GM12865 (cell line): ENCODE results near the gene IL13.
"Not testable (repeated sequence)": the region's sequence is repeated elsewhere in the genome, so short reads cannot be mapped to it uniquely, and the experiment has no call there.

Experiments
- DNase-seq: peaks from one replicate; pipeline ENCODE4 v3.0.0; 2010; ENCODE audit warnings: low read depth
- H3K4me3 ChIP-seq: 2 replicates; pipeline ENCODE4 v1.5.1; 2011; ENCODE audit warnings: mild to moderate bottlenecking, low read depth, low read length, control low read depth
- TF ChIP-seq, protein P1 (sequence below): IDR thresholded peaks from 2 replicates; pipeline ENCODE4 v1.5.1; 2011; ENCODE audit warnings: low read length, control low read depth, low read depth, inconsistent platforms; ENCODE audit not compliant: insufficient read depth; ENCODE audit errors: missing control alignments

The IL13 gene

DNA sequence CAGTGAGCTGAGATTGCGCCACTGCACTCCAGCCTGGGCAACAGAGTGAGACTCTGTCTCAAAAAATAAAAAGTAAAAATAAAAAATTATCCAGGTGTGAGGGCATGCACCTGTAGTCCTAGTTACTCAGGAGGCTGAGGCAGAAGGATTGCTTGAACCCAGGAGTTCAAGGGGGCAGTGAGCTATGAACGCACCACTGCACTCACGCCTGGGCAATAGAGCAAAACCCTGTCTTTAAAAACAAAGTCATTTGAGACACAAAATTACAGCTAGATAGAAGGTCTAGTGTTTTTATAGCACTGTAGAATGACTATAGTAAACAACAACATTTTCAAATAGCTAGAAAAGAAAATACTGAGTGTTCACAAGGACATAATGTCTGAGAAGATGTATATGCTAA, 32.2 kb downstream of the IL13 start:
- no peak for DNase-seq
- TF ChIP-seq, protein P1, sequence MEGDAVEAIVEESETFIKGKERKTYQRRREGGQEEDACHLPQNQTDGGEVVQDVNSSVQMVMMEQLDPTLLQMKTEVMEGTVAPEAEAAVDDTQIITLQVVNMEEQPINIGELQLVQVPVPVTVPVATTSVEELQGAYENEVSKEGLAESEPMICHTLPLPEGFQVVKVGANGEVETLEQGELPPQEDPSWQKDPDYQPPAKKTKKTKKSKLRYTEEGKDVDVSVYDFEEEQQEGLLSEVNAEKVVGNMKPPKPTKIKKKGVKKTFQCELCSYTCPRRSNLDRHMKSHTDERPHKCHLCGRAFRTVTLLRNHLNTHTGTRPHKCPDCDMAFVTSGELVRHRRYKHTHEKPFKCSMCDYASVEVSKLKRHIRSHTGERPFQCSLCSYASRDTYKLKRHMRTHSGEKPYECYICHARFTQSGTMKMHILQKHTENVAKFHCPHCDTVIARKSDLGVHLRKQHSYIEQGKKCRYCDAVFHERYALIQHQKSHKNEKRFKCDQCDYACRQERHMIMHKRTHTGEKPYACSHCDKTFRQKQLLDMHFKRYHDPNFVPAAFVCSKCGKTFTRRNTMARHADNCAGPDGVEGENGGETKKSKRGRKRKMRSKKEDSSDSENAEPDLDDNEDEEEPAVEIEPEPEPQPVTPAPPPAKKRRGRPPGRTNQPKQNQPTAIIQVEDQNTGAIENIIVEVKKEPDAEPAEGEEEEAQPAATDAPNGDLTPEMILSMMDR: no peak

DNA sequence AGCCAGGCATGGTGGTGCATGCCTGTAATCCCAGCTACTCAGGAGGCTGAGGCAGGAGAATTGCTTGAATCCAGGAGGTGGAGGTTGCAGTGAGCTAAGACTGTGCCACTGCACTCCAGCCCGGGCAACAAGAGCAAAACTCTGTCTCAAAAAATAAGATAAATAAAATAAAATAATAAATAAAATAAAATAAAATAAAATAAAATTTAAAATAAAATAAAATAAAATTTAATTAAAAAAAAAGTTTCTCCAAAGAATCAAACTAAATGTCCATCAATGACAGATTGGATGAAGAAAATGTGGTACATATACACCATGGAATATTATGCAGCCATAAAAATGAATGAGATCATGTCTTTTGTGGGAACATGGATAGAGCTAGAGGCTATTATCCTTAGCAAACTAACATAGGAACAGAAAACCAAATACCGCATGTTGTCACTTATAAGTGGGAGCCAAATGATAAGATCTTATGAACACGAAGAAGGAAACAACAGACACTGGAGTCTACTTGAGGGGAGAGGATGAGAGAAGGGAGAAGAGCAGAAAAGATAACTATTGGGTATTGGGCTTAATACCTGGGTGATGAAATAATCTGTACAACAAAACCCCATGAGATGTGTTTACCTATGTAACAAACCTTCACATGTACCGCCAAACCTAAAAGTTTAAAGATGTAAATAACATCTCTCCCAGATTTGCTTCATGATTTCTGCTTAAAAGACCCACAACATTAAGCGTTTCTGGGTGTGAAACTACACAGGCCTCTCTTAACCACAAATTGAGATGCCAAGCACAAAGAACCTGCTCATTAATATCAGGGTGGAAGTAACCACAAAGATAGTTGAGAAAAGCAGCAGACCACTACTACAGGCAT, 34.0 kb downstream of the IL13 start:
- not testable (repeated sequence) for DNase-seq, H3K4me3 ChIP-seq

More for the DNA sequence above, 32.2 kb downstream of the IL13 start:
- no peak overlapping the region for H3K4me3 ChIP-seq

DNA sequence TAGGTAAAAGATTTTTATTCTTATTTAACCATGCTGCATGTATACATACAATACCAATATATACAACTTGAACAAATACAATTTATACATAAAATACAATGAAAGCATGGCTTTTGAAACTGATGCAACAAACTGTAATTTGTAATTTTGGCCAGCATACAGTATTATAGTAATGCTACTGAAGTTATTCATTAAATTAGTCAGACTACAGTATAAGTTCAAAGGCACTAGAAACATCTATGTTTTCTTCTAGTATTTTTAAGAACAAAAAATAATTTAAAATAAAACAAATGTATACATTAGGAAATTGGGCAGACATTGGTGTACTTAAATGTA, 34.6 kb downstream of the IL13 start:
- TF ChIP-seq, protein P1: no peak
- no peak overlapping the region for H3K4me3 ChIP-seq
- no peak for DNase-seq

DNA sequence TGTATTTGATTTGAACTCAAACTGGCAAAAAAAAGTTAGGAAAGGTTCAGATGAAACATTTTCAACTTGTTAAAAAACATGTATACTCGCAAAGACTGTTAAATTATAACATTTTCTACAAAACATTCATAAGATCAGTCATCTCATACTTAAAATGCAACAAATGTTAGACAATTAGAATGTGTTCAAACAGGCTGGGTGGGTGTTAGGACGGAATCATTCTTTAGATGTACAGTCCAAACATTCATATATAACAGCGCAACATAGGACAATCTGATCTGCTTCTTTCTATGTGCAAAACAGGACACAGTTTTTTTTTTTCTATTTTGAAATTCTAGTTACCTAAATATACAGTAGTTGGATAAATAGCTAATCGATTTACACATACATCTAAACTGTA, 38.0 kb downstream of the IL13 start:
- H3K4me3 ChIP-seq: no peak overlapping the region
- TF ChIP-seq, protein P1: no peak
- no peak for DNase-seq

DNA sequence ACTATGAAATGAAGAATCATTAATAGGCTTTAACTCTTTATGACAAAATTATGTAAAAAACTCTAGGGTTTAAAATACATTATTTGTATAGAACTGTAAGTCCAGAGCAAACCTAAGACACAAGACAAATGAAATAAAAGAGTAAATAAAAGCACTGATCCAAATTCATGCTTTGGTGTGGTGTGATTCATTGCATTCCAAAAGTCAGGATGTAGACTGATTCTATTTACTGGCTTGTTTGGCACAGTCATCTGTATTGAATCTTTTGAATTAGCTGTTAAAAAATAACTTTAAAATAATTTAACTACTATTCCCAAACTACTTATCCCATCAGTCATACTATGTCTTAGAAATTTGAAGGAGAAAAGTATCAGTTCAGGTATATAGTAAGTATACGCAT, 46.9 kb downstream of the IL13 start:
- TF ChIP-seq, protein P1: no peak
- no peak for DNase-seq
- no peak overlapping the region for H3K4me3 ChIP-seq

DNA sequence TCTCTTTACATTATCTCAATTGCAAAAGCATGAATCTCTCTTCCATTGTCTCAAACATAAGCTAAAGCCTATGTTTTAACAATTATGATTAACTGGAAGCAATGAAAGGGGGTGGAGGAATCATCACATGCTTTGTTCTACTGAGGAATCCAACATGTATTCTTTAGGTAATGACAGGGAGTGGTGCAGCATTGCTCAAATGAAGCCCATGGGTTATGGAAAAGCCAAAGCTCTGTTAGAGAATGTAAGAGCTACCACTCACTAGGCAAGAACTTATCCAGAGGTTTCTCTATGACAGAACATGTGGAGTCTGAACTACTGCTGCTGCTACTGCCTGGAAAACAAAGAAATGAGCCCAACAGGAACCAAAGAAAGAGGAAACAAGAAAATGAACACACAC, 50.7 kb downstream of the IL13 start:
- DNase-seq: no peak
- H3K4me3 ChIP-seq: no peak overlapping the region
- TF ChIP-seq, protein P1: no peak
